ENCODE measurements around the gene TPI1.

The TPI1 gene

GRCh38 chr12:6867413-6868210, at the start of gene TPI1:
TPI1 (plus strand) TSS chr12:6867531; CDS start chr12:6867567, 36 bp downstream.
- DNase-seq (ENCODE audit: low read depth): no peak
- TF ChIP-seq CTCF (IDR thresholded peaks at IDR 0.05; ENCODE audit: control insufficient read depth, extremely low read depth, insufficient read depth): no peak

DNA sequence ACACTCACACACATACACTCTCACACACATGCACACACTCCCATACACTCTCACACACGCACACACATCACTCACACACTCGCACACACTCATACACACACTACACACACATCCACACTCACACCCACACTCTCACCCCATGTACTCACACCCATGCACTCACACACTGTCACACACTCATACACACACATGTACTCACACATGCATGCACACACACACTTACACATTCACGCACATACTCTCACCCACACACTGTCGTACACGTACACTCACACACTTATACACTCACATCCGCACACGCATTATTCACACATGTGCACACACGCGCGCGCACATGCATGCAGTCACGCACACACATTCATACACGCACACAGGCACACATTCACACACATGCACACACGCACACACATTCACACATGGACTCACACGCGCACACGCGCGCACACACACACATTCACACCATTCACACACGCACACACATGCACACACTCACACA, 49.6 kb upstream of the TPI1 start:
- no peak for DNase-seq (ENCODE audit: low read depth)
- no peak overlapping the region for H3K4me3 ChIP-seq (ENCODE audit: low read depth, low read length)
- TF ChIP-seq CTCF (IDR thresholded peaks at IDR 0.05; ENCODE audit: control insufficient read depth, extremely low read depth, insufficient read depth): no peak

More at GRCh38 chr12:6867413-6868210, at the start of gene TPI1:
- H3K4me3 ChIP-seq (ENCODE audit: low read depth, low read length): peak within 1 kb of the TSS; percentile 99

DNA sequence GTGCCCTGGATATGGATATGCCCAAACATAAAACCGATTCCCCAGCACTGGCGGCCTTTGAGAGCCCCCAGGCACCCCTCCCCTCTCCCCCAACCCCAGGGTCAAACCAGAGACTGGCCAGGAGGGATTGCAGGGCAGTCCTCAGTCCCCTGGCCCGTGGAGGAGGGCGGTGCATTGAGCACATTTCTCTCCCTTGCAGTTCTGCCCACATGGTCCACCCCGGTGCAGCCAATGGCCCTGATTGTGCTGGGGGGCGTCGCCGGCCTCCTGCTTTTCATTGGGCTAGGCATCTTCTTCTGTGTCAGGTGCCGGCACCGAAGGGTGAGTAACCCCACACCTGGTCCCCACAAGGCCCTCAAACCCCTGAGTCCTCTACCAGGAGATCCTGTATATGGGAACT, 49.1 kb upstream of the TPI1 start:
- H3K4me3 ChIP-seq (ENCODE audit: low read depth, low read length): no peak overlapping the region
- TF ChIP-seq CTCF (IDR thresholded peaks at IDR 0.05; ENCODE audit: control insufficient read depth, extremely low read depth, insufficient read depth): no peak
- DNase-seq (ENCODE audit: low read depth): no peak

DNA sequence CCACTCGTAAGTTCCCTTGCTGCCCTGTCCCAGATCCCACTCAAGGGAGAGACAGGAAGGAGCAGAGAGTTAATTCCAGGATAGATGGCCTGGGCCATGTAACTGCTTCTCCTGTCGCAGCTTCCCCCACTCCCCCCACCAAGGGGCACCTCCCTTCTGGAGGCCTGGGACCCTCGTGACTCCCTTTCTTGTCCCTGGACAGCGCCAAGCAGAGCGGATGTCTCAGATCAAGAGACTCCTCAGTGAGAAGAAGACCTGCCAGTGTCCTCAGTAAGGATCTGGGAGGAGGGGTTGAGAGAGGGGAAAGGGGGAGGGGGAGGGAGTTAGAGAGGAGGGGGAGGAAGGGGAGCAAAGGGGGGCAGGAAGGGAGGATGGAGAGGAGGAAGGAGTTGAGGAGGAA, 48.7 kb upstream of the TPI1 start:
- H3K4me3 ChIP-seq (ENCODE audit: low read depth, low read length): no peak overlapping the region
- DNase-seq (ENCODE audit: low read depth): no peak

DNA sequence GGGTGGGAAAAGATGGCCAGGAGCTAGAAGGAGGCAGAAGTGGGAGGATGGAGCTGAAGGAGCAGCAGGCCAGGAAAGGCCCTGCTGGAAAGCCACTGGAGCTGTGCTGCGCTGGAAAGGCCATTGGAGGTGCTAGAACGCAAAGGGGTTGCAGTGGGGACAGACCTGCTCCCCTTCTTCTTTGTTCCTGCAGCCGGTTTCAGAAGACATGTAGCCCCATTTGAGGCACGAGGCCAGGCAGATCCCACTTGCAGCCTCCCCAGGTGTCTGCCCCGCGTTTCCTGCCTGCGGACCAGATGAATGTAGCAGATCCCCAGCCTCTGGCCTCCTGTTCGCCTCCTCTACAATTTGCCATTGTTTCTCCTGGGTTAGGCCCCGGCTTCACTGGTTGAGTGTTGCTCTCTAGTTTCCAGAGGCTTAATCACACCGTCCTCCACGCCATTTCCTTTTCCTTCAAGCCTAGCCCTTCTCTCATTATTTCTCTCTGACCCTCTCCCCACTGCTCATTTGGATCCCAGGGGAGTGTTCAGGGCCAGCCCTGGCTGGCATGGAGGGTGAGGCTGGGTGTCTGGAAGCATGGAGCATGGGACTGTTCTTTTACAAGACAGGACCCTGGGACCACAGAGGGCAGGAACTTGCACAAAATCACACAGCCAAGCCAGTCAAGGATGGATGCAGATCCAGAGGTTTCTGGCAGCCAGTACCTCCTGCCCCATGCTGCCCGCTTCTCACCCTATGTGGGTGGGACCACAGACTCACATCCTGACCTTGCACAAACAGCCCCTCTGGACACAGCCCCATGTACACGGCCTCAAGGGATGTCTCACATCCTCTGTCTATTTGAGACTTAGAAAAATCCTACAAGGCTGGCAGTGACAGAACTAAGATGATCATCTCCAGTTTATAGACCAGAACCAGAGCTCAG, 48.0 kb upstream of the TPI1 start:
- DNase-seq (ENCODE audit: low read depth): no peak
- no peak overlapping the region for H3K4me3 ChIP-seq (ENCODE audit: low read depth, low read length)
- no peak for TF ChIP-seq CTCF (IDR thresholded peaks at IDR 0.05; ENCODE audit: control insufficient read depth, extremely low read depth, insufficient read depth)

More for the DNA sequence above, 48.7 kb upstream of the TPI1 start:
- no peak for TF ChIP-seq CTCF (IDR thresholded peaks at IDR 0.05; ENCODE audit: control insufficient read depth, extremely low read depth, insufficient read depth)

- TF ChIP-seq CTCF (IDR thresholded peaks at IDR 0.05; ENCODE audit: control insufficient read depth, extremely low read depth, insufficient read depth): no peak
- no peak for DNase-seq (ENCODE audit: low read depth)
Measured at GRCh38 chr12:6820166-6820565, 47.2 kb upstream of the TPI1 start.

More at GRCh38 chr12:6820166-6820565, 47.2 kb upstream of the TPI1 start:
- no peak overlapping the region for H3K4me3 ChIP-seq (ENCODE audit: low read depth, low read length)

Data from LNCaP clone FGC (cell line).